CD4-positive, alpha-beta T cell treated with Interleukin-6 for 4 hours (primary cell): Measurements from ENCODE around the gene UBP1.
"Not testable (repeated sequence)": the region's sequence is repeated elsewhere in the genome, so short reads cannot be mapped to it uniquely, and the experiment has no call there.

ENCODE experiments used
- DNase-seq: peaks from one replicate; pipeline ENCODE4 v3.0.0-alpha.2; 2020; ENCODE audit warnings: mixed read lengths

Gene UBP1

DNA sequence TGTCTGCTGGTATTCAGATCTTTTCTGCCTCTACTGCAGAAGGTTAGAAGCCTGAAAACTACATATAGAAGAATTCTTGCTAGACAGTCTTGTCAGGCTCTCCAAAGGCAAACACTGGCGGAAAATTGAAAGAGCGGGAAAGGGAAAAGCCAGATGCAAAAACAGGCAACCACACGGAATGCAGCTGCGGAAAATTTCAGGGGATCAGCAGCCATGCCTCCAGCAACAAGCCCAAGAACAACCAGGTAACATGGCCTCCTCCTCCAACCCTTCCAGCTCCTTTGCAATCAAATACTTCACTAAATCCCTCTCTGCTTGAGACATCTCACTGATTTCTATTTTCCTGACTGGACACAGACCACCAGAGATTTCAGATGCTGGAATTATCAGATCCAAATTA is 9.6 kb downstream of the UBP1 start:
- DNase-seq = no peak

DNA sequence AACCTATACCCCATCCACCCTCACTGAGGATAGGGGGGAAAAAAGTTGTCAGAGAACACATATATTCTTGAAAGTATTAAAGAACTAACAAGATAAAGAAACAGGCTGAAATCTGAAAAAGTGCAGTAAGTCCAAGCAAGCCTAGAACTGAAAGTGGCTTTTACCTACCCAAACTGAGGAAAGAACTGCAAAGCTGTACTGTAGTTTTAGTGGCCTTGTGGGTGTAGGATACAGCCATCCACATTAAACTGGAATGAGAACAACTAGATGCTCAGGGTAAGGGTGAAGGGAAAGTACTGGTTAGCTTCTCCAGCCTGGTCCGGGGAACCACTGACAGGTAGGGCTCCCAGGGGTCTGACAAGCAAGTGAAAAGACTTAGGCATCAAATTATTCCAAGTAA is 10.1 kb downstream of the UBP1 start:
- DNase-seq = no peak

DNA sequence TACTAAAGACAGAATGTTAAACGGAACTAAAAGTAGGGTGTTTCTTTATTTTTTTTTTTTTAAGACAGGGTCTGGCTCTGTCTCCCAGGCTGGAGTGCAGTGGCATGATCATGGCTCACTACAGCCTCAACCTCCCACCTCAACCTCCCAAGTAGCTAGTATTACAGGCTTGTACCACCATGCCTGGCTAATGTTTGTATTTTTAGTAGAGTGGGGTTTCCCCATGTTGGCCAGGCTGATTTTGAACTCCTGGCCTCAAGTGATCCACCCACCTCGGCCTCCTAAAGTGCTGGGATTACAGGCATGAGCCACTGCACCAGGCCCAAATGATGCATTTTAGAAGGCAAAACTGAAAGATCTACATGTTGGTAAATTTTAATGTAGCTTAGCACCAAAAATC is 10.9 kb downstream of the UBP1 start:
- DNase-seq = not testable (repeated sequence)

DNA sequence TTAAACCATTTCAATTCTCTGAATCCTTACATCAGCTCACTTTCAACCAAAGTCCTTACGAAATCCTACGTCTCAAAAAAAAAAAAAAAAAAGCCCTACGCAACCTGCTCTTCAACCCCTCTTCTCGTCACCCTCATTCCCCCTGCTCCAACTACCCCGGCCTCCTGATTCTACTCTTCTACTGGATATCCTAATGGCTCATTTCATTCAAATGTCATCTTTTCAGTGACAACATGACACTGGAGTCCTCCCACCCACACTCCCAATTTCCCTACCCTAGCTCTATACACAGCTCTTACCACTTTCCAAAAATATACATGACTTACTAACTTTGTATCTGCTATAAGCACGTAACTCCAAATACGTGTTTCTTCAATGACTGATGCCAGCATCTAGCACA is 11.5 kb downstream of the UBP1 start:
- no peak for DNase-seq

- no peak for DNase-seq
These were observed 13.4 kb downstream of the UBP1 start for GRCh38 chr3:33426630-33427317.

DNA sequence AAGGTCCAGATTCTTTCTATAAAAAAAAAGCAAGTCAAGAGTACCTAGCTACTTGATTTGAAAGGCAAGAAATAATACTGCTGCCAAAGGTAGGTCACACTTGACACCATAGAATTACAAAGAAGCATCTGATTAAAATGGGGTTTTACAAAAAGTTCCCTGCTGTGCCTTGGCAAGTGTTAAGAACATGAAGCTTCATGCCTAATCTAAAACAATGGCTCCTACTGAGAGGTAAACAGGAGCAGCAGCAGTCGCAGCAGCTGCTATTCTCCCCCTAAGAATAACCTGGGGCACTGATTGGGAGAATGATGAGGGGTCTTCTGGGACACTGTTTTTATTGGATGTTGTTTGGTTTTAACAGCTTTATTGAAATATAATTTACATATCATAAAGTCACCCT is 14.1 kb downstream of the UBP1 start:
- no peak for DNase-seq

DNA sequence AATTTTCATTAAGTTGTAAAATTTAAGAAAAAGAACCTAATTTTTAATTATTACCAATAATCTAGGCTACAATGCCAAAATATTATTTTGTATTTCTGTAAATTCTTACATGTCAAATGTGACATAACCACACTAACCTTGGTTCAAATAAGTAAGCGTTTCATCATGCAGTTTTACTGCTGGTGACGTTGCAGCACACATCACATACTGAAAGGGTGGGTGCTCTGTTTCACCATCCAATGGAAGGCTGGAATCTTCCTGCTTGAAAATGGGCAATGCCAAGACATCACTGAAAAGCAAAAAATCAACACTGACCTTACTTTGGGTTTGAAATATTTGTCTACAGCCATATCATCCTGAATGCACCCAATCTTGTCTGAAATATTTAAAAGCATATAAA is 14.8 kb downstream of the UBP1 start:
- DNase-seq = no peak

GRCh38 chr3:33424606-33425452 is 15.4 kb downstream of the UBP1 start:
- DNase-seq = no peak

DNA sequence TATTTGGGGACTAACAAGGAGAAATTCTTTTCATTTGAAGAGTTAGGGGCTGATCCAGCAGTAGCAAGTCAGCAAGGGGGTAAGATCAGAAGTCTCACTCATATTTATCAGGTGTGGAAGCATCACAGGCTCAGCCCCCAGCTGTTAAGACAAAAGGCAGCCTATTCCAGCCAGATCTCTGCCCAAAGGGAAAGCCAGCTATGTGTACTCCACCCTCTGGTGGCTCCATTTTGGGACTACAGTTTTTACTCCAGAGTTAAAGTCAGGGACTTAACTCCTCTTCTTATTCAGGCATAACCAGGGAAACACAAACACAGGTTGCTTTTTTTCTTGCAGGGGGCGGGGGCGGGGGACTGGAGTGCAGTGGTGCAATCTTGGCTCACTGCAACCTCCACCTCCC is 19.2 kb downstream of the UBP1 start:
- DNase-seq = no peak

- no peak for DNase-seq
These were observed 20.3 kb downstream of the UBP1 start for GRCh38 chr3:33419948-33420347.

DNA sequence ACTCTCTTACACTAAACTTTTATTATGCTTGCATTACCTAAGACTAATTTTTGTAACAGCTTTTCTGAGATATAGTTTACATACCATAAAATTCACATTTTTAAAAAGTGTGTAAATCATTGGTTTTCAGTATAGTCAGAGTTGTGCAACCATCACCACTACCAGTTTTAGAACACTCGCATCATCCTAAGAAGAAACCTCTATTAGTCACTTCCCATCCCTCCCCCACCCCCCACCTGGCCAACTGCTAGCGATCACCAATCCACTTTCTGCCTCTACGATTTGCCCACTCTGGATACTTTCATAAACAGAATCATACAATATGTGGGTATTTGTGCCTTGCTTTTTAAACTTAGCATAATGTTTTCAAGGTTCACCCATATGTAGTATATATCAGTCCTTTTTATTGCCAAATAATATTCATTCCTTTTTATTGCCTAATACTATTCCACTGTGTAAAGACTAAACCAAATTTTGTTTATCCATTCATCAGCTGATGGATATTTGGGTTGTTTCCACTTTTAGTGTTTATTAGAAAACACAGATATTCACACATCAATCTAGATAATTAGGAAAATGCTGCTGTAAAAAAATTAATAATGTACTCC is 23.0 kb downstream of the UBP1 start:
- DNase-seq = no peak

GRCh38 chr3:33410816-33411215 is 29.4 kb downstream of the UBP1 start:
- not testable (repeated sequence) for DNase-seq

DNA sequence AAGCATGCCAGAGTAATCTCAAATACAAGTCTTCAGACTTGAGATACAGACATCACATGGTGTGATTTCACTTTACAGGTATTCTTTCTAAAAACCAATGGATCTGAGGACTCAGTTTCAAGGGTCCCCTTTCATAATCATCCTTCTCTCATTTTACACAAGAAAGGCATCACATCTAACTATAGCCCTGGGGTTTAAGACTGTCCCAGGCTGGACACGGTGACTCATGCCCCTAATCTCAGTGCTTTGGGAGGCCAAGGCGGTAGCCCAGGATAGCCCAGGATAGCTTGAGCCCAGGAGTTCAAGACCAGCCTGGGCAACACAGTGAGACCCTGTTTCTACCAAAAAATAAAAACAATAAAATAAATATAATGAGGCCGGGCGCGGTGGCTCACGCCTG is 36.4 kb downstream of the UBP1 start:
- no peak for DNase-seq

GRCh38 chr3:33402936-33403335 is 37.3 kb downstream of the UBP1 start:
- DNase-seq = no peak

DNA sequence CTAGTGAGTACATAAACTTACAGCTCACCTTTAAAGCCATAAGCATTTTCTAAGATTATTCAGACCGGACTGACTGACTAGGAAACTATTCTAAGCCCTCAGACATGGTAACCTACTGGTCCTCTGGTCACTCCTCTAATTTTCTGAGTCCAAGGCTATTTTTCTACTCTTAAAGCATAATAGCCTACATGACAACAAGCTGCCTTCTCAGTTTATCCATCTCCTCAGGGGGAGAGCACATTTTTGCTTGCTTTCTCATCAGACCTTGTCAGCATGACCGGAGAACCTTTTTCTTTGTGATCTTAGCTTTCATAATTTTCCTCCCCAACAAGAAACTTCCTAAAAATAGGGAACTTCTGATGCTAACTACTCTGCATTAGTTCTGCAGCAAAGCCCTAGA is 38.4 kb downstream of the UBP1 start:
- DNase-seq = no peak

- DNase-seq = no peak
These were observed 41.8 kb downstream of the UBP1 start for GRCh38 chr3:33398410-33398809.

DNA sequence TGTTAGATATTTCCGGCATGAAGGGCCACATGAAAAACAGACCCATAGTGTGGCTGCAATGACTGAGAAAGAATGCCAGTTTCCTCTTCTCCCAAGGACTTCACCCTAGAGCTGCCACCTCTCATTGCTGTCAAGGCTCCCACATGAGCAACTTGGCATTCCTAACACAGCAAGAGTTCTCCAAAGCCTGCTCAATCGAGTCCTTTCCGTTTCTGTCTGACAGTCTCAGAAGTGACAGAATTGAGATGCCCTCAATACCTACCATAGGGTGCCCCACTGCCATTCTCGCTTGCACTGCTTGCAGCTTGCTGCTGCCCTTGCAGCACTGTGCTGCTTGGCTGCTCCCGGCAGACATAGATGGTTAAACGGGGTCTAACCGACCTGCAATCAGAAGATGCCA is 44.3 kb downstream of the UBP1 start:
- DNase-seq = no peak

DNA sequence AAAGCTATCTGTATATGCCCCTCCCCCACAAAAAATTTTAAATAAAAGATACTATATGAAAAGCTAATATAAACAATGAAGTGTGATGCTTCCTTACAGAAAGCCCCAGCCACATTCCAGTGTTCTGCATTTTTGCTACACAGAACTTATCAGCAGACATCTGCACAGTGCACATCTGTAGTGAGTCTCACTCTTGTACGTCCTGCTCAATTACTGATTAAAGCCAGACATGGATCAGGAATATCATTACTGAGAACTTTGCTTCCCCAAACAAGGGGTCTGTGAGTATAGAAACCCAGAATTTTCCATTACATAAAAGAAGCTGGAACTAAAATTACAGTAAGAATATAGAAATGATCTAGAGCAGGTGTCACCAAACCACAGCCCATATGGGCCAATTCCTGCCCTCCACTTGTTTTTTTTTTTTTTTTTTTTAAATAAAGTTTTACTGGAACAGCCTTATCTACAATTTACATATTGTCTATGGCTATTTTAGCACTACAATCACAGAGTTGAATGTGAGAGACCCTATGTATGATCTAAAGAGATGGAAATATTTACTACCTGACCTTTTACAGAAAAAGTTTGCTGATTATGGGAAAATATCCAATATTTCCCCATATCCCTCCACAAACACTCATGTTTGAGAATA is 45.7 kb downstream of the UBP1 start:
- no peak for DNase-seq

DNA sequence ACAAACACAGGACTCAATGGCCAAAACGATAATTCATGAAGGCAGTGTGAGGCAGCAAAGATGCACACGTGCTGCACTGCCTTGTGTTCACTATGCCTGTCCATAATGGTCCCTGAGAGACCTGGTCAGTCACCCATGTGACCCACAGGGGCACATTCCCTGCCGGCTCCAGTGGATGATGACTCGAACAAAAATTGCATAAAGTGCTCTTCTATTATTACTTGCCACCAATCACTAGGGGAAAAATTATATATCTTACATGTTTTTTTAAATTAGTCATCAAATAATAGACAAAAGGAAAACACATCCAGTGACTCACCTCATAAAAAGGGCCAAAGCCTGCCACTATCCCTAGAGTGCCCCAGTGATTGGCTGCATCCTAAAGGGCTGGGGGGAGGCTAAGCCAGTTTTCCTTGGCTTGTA is 47.5 kb downstream of the UBP1 start:
- no peak for DNase-seq

DNA sequence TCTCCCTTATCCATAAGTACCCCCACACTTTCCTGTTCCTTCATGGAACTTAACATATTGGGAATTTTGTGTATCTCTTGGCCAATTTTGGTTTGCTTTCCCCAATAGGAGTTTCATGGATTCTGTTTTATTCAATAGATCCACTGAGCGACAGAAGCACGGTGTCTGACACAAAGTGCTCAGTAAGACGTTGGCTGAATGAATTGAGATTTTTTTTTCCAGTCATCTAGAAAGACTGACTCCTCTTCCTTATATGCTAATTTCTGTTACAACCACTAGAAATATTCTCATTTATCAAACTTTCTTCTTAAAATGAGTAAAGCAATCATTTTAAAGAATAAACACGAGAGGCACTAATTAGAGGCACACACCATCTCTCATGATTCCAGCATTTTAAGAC is 48.1 kb downstream of the UBP1 start:
- DNase-seq = no peak

GRCh38 chr3:33391255-33391995 is 48.8 kb downstream of the UBP1 start:
- no peak for DNase-seq

DNA sequence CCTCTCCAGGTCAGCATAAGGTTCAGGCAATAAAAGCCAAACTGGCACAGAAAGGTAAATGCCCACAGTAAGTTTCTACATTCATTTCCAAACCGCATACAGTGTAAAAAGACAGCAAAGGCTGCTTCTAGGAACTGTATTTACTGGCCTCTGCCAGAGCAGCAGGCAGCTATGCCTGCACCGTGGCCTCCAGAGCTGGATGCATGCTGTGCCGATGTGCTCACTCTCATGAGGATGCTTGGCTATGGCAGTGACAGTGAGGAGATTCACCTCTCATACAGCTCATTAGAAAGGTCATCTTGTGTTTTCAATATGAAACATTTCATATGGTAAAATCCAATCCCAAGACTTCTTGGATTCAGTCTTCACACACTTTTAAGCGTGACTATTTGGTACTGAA is 50.3 kb downstream of the UBP1 start:
- DNase-seq = no peak
